Panc1 (cell line): ENCODE measurements around the gene PPP1R9A. TPM values are rescaled to one million over a fixed set of nuclear protein-coding genes. Genes with fewer than 3 reads are reported as not detected.

Experiments used
- ATAC-seq: fragments of 200-7000 bp; cut with Tn5 transposase; 2 replicates; pipeline ENCODE4 v1.9.1; 2020; ENCODE audit warnings: mild to moderate bottlenecking, moderate library complexity
- BruUV-seq: library from RNA; stranded (reverse); fragments of 400-500 nt; replicated peaks from 2 replicates; lab custom pipeline; 2021; lab: Mats Ljungman, UMichigan
- CTCF ChIA-PET: fragments of 300-600 bp; sonication (Branson Sonifier 250); formaldehyde crosslinking; loops from one replicate; lab custom pipeline; 2022; ENCODE audit warnings: antibody characterized with exemption; lab: Charles Lee
- POLR2A ChIA-PET: fragments of 300-600 bp; sonication (Branson Sonifier 250); formaldehyde crosslinking; loops from one replicate; lab custom pipeline; 2022; ENCODE audit warnings: antibody characterized with exemption; lab: Charles Lee
- DNase-seq: peaks from one replicate; pipeline ENCODE4 v3.0.0-alpha.2; 2010; ENCODE audit warnings: low read depth, low spot score
- H3K27ac ChIP-seq: 2 replicates; pipeline ENCODE4 v1.5.1; 2011; ENCODE audit warnings: mild to moderate bottlenecking, low read length, inconsistent platforms
- H3K27me3 ChIP-seq: fragments of 200-500 bp; sonication (Bioruptor generic); 2 replicates; pipeline ENCODE4 v1.6.0; 2014; ENCODE audit warnings: low read length, inconsistent platforms; ENCODE audit not compliant: control insufficient read depth, insufficient read depth
- H3K36me3 ChIP-seq: fragments of 200-500 bp; sonication (Bioruptor generic); 2 replicates; pipeline ENCODE4 v1.5.1; 2014; ENCODE audit warnings: inconsistent platforms, mild to moderate bottlenecking, low read length, moderate library complexity; ENCODE audit not compliant: control insufficient read depth, insufficient read depth
- H3K4me1 ChIP-seq: 2 replicates; pipeline ENCODE4 v1.5.1; 2011; ENCODE audit warnings: inconsistent platforms, mild to moderate bottlenecking, low read length, moderate library complexity; ENCODE audit not compliant: control insufficient read depth, insufficient read depth
- H3K4me3 ChIP-seq, 2 experiments: 2 replicates each; pipeline ENCODE4 v1.5.1; 2011 to 2012; ENCODE audit warnings: low read depth in 2 of 2, low read length in 2 of 2, mild to moderate bottlenecking in 2 of 2, inconsistent platforms in 1 of 2, moderate library complexity in 1 of 2
- H3K9me3 ChIP-seq: fragments of 200-500 bp; sonication (Bioruptor generic); 2 replicates; pipeline ENCODE4 v1.5.1; 2014; ENCODE audit warnings: low read depth, mild to moderate bottlenecking, inconsistent platforms, low read length, moderate library complexity; ENCODE audit not compliant: control insufficient read depth, insufficient read depth
- CTCF ChIP-seq: fragments of 450-650 bp; IDR thresholded peaks from 2 replicates; pipeline ENCODE4 v1.5.1; 2017; ENCODE audit warnings: mild to moderate bottlenecking
- POLR2AphosphoS5 ChIP-seq: IDR thresholded peaks from 2 replicates; pipeline ENCODE4 v1.6.1; 2012; ENCODE audit warnings: mild to moderate bottlenecking, low read depth, low read length, moderate library complexity
- SIN3A ChIP-seq: IDR thresholded peaks from 2 replicates; pipeline ENCODE4 v1.6.1; 2012; ENCODE audit warnings: low read depth, mild to moderate bottlenecking, low read length, moderate library complexity, borderline replicate concordance; ENCODE audit not compliant: insufficient read depth
- TCF7L2 ChIP-seq: IDR thresholded peaks from 2 replicates; pipeline ENCODE4 v1.6.1; 2011; ENCODE audit warnings: mild to moderate bottlenecking, low read depth, low read length, inconsistent platforms
- in situ Hi-C: cut with HindIII; loops from 2 replicates; pipeline ENCODE4 v1.10.0; 2016; ENCODE audit warnings: low sequenced_read_pairs, low pct_unique_long_range_greater_than_20kb
- intact Hi-C: fragments of 100-400 bp; cut with micrococcal nuclease; formaldehyde crosslinking; loops from one replicate; pipeline ENCODE4 v1.10.0; 2022; ENCODE audit not compliant: unreplicated experiment
- total RNA-seq: library from RNA; stranded (reverse); gene quantifications from one replicate; pipeline ENCODE4 v1.2.1, GENCODE V29; 2021; ENCODE audit not compliant: unreplicated experiment
- TF ChIP-seq, protein P1 (sequence below), 2 experiments: IDR thresholded peaks; 2 replicates each; pipeline ENCODE4 v1.6.1; 2011 to 2012; ENCODE audit warnings: low read depth in 2 of 2, control low read depth in 1 of 2, low read length in 1 of 2, mild to moderate bottlenecking in 1 of 2, moderate library complexity in 1 of 2; ENCODE audit not compliant: insufficient read depth in 1 of 2

The PPP1R9A gene
- total RNA-seq, 1 experiment from 2014 or later: 5.0 TPM

DNA sequence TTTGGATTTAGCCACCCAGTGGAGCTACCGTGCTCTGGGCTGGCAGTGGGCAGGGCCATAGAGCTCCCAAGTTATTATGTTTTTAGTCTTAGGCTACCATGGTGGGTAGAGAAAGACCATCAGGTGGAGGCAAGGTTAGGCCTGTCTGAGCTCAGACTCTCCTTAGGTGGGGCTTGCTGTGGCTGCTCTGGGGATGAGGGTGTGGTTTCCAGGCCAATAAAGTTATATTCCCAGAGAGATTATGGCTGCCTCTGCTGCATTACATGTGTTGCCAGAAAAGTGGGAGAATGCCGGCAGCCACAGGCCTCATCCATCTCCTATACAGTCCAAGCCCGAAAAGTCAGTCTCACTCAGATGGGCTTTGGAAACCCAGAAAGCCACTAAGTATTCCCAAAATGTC, 34.2 kb upstream of the PPP1R9A start:
- intact Hi-C loops: no loop called here
- Histone ChIP-seq H3K4me3 (no peak overlapping the region), H3K9me3 (no peaks in the 10 kb centered on the region), H3K27ac (no peak overlapping the region), H3K36me3 (no peaks in the 10 kb centered on the region), H3K4me1 (no peaks in the 10 kb centered on the region), H3K27me3 (no peaks in the 10 kb centered on the region)
- BruUV-seq: no TSS peak
- TF ChIP-seq POLR2AphosphoS5 (no peak), SIN3A (no peak), CTCF (no peak)
- in situ Hi-C loops: no loop called here
- ChIA-PET POLR2A (no interaction called here), CTCF (no interaction called here)
- DNase-seq: no peak
- ATAC-seq: no peak

DNA sequence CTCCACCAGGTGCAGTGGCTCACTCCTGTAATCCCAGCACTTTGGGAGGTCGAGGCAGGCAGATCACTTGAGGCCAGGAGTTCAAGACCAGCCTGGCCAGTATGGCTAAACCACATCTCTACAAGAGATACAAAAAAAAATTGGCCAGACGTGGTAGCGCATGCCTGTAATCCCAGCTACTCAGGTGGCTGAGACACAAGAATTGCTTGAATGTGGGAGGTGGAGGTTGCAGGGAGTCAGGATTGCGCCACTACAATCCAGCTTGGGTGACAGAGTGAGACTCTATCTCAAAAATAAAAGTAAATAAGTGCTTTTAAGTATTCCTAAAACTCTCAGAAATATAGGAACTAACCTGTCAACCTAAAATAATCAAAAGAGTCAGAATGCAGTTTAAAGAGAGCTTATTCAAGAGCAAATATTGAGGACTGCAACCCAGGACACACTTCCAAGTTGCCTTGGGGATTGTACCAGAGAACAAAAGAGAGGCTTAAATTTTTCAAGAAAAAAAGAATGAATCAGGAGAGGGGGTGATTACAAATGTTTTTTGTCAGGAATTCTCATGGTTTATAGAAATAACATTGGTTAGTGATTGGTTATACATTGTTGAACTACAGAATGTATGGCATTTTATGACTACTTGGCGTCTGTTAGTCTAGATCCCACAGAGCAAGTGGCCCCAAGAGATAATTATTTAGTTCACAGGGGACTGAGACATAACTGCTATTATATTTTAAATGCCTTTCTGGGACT, 33.2 kb upstream of the PPP1R9A start:
- in situ Hi-C loops (no loop called here), intact Hi-C loops (no loop called here)
- Histone ChIP-seq H3K4me3 (no peak overlapping the region), H3K4me1 (no peaks in the 10 kb centered on the region), H3K27me3 (no peaks in the 10 kb centered on the region), H3K9me3 (no peaks in the 10 kb centered on the region), H3K36me3 (no peaks in the 10 kb centered on the region), H3K27ac (no peak overlapping the region)
- TF ChIP-seq CTCF: no peak
- TF ChIP-seq, protein P1, sequence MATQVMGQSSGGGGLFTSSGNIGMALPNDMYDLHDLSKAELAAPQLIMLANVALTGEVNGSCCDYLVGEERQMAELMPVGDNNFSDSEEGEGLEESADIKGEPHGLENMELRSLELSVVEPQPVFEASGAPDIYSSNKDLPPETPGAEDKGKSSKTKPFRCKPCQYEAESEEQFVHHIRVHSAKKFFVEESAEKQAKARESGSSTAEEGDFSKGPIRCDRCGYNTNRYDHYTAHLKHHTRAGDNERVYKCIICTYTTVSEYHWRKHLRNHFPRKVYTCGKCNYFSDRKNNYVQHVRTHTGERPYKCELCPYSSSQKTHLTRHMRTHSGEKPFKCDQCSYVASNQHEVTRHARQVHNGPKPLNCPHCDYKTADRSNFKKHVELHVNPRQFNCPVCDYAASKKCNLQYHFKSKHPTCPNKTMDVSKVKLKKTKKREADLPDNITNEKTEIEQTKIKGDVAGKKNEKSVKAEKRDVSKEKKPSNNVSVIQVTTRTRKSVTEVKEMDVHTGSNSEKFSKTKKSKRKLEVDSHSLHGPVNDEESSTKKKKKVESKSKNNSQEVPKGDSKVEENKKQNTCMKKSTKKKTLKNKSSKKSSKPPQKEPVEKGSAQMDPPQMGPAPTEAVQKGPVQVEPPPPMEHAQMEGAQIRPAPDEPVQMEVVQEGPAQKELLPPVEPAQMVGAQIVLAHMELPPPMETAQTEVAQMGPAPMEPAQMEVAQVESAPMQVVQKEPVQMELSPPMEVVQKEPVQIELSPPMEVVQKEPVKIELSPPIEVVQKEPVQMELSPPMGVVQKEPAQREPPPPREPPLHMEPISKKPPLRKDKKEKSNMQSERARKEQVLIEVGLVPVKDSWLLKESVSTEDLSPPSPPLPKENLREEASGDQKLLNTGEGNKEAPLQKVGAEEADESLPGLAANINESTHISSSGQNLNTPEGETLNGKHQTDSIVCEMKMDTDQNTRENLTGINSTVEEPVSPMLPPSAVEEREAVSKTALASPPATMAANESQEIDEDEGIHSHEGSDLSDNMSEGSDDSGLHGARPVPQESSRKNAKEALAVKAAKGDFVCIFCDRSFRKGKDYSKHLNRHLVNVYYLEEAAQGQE (IDR thresholded peaks at IDR 0.05; ENCODE audit: insufficient read depth in 1 of 2, low read depth in 2 of 2, low read length in 1 of 2): no peak
- TF ChIP-seq TCF7L2: no peak
- TF ChIP-seq SIN3A: no peak
- TF ChIP-seq POLR2AphosphoS5: no peak
- BruUV-seq: no TSS peak
- ATAC-seq: no peak
- no peak for DNase-seq
- ChIA-PET CTCF (no interaction called here), POLR2A (no interaction called here)
